Measurements from ENCODE around the gene SYN1.
A peak's percentile ranks its signal among the peaks of the same experiment; 100 is the strongest.

The SYN1 gene

GRCh38 chrX:47560179-47560933 is 59.3 kb downstream of the SYN1 start:
- H3K9ac ChIP-seq = peak overlapping the region; percentile 83; the same call in 1 of the 2 replicates
- H3K27me3 ChIP-seq = peaks cover 24% of the 10 kb centered on the region; the same call in 1 of the 2 replicates
- peaks cover 24% of the 10 kb centered on the region; the same call in 1 of the 2 replicates for H3K4me1 ChIP-seq
- TF ChIP-seq Cebpa-rat (IDR thresholded peaks at IDR 0.05) = no peak
- H3K27ac ChIP-seq = 0 out of 2 replicates have a peak overlapping the region, but pooled peaks have one; percentile 36
- no peaks in the 10 kb centered on the region for H3K9me3 ChIP-seq
- H3K4me3 ChIP-seq = peak overlapping the region; percentile 68
- H3K36me3 ChIP-seq = peaks cover 22% of the 10 kb centered on the region
- peaks cover 40% of the 10 kb centered on the region for H4K20me1 ChIP-seq
- peak overlapping the region; percentile 69 for H3K4me2 ChIP-seq

DNA sequence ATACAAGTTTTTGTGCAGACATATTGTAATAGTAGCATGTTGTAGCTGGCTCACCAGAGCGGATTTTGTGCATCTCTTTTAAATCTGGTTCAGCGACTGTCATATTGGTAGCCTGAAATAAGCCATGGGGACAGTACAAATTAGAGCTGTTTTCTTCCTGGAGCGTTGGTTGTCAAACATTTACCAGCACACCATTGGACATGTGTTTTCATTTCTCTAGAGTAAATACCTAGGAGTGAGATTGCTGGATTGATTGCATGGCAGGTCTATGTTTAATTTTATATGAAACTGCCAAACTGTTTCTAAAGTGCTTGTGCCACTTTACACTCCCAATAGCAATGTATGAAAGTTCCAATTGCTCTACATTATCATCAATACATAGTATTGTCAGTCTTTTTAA is 61.2 kb downstream of the SYN1 start:
- Histone ChIP-seq H3K4me3 (no peak overlapping the region), H4K20me1 (peaks cover 20% of the 10 kb centered on the region), H3K4me1 (peaks cover 15% of the 10 kb centered on the region; the same call in 1 of the 2 replicates), H3K9ac (no peak overlapping the region), H3K27ac (no peak overlapping the region), H3K36me3 (peaks cover 8% of the 10 kb centered on the region), H3K4me2 (no peak overlapping the region), H3K9me3 (no peaks in the 10 kb centered on the region), H3K27me3 (peaks cover 28% of the 10 kb centered on the region; the same call in 1 of the 2 replicates)
- TF ChIP-seq Cebpa-rat (IDR thresholded peaks at IDR 0.05) = no peak

DNA sequence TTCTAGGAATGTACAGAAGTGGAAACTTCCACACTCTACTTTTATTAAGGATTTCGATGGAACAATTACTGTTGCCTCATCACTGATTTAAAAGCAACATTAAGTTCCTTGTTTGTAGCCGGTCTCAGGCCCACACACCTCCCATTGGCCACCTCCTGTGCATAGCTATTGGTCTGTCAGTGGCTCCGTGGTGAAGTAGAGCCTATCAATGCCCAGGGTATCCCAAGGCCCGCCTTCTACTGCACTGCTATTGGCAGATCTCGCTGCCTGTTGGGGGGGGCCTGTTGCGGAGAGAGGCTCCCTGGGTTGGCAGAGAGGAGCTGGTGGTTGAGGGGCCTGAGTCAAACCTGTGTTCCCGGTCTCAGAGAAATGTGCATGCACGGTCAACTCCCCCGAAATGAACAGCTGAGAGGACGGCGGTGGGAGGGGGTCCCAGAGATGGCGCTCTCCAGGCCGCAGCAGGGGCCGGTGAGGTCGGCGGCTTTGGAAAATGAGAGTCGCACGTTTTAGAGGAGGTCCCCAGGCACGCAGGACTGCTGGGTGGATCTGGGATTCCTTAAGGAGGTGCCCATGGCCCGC is 63.5 kb downstream of the SYN1 start:
- H3K27ac ChIP-seq = no peak overlapping the region
- H4K20me1 ChIP-seq = no peaks in the 10 kb centered on the region
- H3K36me3 ChIP-seq = no peaks in the 10 kb centered on the region
- peak overlapping the region; percentile 6; the same call in 1 of the 2 replicates for H3K4me2 ChIP-seq
- no peak overlapping the region; the same call in 1 of the 2 replicates for H3K4me3 ChIP-seq
- H3K9me3 ChIP-seq = no peaks in the 10 kb centered on the region
- no peaks in the 10 kb centered on the region for H3K4me1 ChIP-seq
- no peak for TF ChIP-seq Cebpa-rat (IDR thresholded peaks at IDR 0.05)
- H3K9ac ChIP-seq = no peak overlapping the region
- peaks cover 35% of the 10 kb centered on the region; the same call in 1 of the 2 replicates for H3K27me3 ChIP-seq

DNA sequence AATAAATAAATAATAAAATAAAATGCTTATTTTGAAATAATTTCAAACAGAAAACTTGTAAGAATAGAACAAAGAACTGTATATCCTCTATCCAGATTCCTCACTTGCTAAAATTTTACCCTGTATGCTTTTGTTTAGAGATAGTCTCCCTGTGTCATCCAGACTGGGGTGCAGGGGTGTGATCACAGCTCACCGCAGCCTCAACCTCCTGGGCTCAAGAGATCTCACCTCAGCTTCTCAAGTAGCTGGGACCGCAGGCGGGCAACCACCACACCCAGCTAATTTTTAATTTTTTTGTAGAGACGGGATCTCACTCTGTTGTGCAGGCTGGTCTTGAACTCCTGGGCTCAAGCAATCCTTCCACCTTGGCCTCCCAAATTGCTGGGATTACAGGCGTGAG is 76.2 kb downstream of the SYN1 start:
- TF ChIP-seq Cebpa-rat (IDR thresholded peaks at IDR 0.05) = no peak
- Histone ChIP-seq H3K4me1 (no peaks in the 10 kb centered on the region), H3K36me3 (no peaks in the 10 kb centered on the region), H4K20me1 (no peaks in the 10 kb centered on the region), H3K9me3 (no peaks in the 10 kb centered on the region), H3K27me3 (peaks cover 25% of the 10 kb centered on the region), H3K27ac (no peak overlapping the region), H3K4me3 (no peak overlapping the region), H3K9ac (no peak overlapping the region), H3K4me2 (no peak overlapping the region)

DNA sequence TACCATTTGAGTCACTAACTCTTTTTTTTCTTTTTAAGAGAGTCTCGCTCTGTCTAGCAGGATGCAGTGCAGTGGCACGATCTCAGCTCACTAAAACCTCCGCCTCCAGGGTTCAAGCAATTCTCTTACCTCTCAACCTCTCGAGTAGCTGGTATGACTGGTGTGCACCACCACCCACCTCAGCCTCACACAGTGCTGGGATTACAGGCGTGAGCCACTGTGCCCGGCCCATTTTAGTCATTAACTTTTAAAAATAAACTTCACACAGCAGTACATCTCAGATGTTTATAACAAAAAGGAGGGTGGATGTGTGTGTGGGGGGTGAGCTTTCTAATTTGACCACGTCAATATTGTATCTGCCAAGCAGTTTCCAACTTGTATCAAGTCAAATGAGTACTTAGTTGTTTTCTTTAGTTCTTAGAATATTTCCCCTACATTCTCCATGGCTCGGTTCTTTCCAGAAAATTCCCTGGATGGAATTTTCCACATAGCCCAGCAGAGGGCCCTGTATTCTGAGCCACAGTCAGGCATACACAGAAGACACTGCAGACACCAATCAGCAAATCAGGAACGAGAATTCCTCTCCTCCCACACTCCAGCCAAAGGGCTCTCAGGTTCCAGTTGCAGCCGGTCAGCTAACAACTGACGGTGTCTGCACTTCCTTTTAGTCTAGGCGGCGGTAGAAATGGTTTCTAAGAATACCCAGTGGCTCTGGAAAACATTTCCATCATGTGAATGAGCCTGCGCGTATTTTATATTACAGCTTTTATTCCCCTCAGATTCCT is 78.7 kb downstream of the SYN1 start:
- peaks cover 21% of the 10 kb centered on the region; the same call in 1 of the 2 replicates for H3K27me3 ChIP-seq
- H3K4me1 ChIP-seq = no peaks in the 10 kb centered on the region
- H3K36me3 ChIP-seq = no peaks in the 10 kb centered on the region
- no peak overlapping the region for H3K4me2 ChIP-seq
- H3K27ac ChIP-seq = no peak overlapping the region
- no peak overlapping the region for H3K4me3 ChIP-seq
- H3K9me3 ChIP-seq = no peaks in the 10 kb centered on the region
- no peaks in the 10 kb centered on the region for H4K20me1 ChIP-seq
- TF ChIP-seq Cebpa-rat (IDR thresholded peaks at IDR 0.05) = no peak
- no peak overlapping the region for H3K9ac ChIP-seq

GRCh38 chrX:47539860-47540259 is 79.8 kb downstream of the SYN1 start:
- Histone ChIP-seq H3K27me3 (peaks cover 19% of the 10 kb centered on the region; the same call in 1 of the 2 replicates), H3K9me3 (no peaks in the 10 kb centered on the region)
- no peak for TF ChIP-seq Cebpa-rat (IDR thresholded peaks at IDR 0.05)

GRCh38 chrX:47530049-47530448 is 89.6 kb downstream of the SYN1 start:
- Histone ChIP-seq H3K27ac (no peak overlapping the region), H3K36me3 (no peaks in the 10 kb centered on the region), H4K20me1 (no peaks in the 10 kb centered on the region), H3K27me3 (no peaks in the 10 kb centered on the region; the same call in 1 of the 2 replicates), H3K9ac (no peak overlapping the region), H3K9me3 (no peaks in the 10 kb centered on the region), H3K4me3 (no peak overlapping the region), H3K4me1 (no peaks in the 10 kb centered on the region), H3K4me2 (no peak overlapping the region)
- TF ChIP-seq Cebpa-rat (IDR thresholded peaks at IDR 0.05) = no peak

More at GRCh38 chrX:47539860-47540259, 79.8 kb downstream of the SYN1 start:
- H4K20me1 ChIP-seq = no peaks in the 10 kb centered on the region
- H3K4me3 ChIP-seq = no peak overlapping the region
- no peaks in the 10 kb centered on the region for H3K4me1 ChIP-seq
- H3K27ac ChIP-seq = no peak overlapping the region
- no peak overlapping the region for H3K4me2 ChIP-seq
- H3K9ac ChIP-seq = no peak overlapping the region
- no peaks in the 10 kb centered on the region for H3K36me3 ChIP-seq

DNA sequence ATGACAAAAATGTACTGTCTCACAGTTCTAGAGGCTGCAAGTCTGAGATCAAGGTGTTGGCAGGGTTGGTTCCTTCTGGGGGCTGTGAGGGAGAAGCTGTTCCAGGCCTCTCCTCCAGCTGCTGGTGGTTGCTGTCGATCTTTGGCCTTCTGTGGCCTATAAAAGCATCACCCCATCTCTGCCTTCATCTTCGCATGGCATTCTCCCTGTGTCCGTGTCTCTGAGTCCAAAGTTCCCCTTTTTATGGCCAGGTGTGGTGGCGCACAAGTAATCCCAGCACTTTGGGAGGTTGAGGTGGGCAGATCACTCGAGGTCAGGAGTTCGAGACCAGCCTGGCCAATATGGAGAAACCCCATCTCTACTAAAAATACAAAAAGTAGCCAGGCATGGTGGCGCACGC is 90.1 kb downstream of the SYN1 start:
- no peaks in the 10 kb centered on the region; the same call in 1 of the 2 replicates for H3K27me3 ChIP-seq
- H3K4me2 ChIP-seq = no peak overlapping the region
- H3K4me3 ChIP-seq = no peak overlapping the region
- no peaks in the 10 kb centered on the region for H3K36me3 ChIP-seq
- no peak overlapping the region for H3K9ac ChIP-seq
- TF ChIP-seq Cebpa-rat (IDR thresholded peaks at IDR 0.05) = no peak
- no peak overlapping the region for H3K27ac ChIP-seq
- H3K4me1 ChIP-seq = no peaks in the 10 kb centered on the region
- H3K9me3 ChIP-seq = no peaks in the 10 kb centered on the region
- no peaks in the 10 kb centered on the region for H4K20me1 ChIP-seq

DNA sequence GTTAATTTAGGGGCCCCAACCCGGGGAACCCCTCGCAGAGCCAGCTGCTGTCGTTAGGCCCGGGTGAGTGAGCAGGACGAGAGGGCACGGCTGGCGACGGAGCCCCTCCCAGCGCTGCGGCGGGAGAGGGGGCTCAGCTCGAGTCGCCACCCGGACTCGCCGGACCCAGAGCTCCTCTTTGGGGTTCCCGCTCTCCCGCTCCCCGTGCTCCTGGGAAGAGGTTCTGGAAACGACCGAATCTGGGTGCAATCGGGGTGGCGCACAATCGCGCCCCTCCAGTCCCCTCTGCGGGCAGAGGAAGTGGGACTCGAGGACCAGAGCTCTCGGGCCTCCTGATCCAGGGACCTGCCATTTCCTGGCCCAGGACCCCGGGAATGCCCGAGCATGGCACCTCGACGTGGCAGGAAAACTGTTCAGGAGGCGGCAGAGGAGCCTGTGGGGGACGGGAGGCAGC is 95.9 kb downstream of the SYN1 start:
- no peaks in the 10 kb centered on the region; the same call in 1 of the 2 replicates for H3K27me3 ChIP-seq
- peak overlapping the region; percentile 72 for H3K4me2 ChIP-seq
- no peak for TF ChIP-seq Cebpa-rat (IDR thresholded peaks at IDR 0.05)
- H3K4me1 ChIP-seq = peaks cover 5% of the 10 kb centered on the region; the same call in 1 of the 2 replicates
- H3K36me3 ChIP-seq = no peaks in the 10 kb centered on the region
- peak overlapping the region; percentile 69 for H3K9ac ChIP-seq
- no peaks in the 10 kb centered on the region for H4K20me1 ChIP-seq
- peak overlapping the region; percentile 69 for H3K4me3 ChIP-seq
- peaks cover 17% of the 10 kb centered on the region for H3K9me3 ChIP-seq
- H3K27ac ChIP-seq = peak overlapping the region; percentile 66; the same call in 1 of the 2 replicates
